Gastrocnemius medialis (tissue), 4 donors: Measurements from ENCODE around the gene BNIP2. TPM values are rescaled to one million over a fixed set of nuclear protein-coding genes. Genes with fewer than 3 reads are reported as not detected.

Experiments used
- ATAC-seq, 2 donors: fragments of 150-250 bp; one replicate each; pipeline ENCODE4 v1.9.1; 2016
- DNase-seq, 2 donors: peaks; one replicate each; pipeline ENCODE4 v3.0.0-alpha.2; 2019
- H3K27ac ChIP-seq, 4 donors: fragments of 200-600 bp; sonication (generic); 1 replicate in 1 of 4; 2 replicates in 3 of 4; pipeline ENCODE4 v1.5.1; 2016 to 2018; ENCODE audit warnings: mild to moderate bottlenecking in 2 of 4, moderate library complexity in 1 of 4
- H3K27me3 ChIP-seq, 3 donors: fragments of 200-600 bp; sonication (generic) in 2 of 3; 1 replicate in 1 of 3; 2 replicates in 2 of 3; pipeline versions ENCODE4 v1.5.1 to v1.6.0; 2016 to 2019; ENCODE audit warnings: mild to moderate bottlenecking in 1 of 3, moderate library complexity in 1 of 3
- H3K36me3 ChIP-seq, 2 donors: fragments of 200-600 bp; sonication (generic) in 1 of 2; one replicate each; pipeline ENCODE4 v1.5.1; 2017 to 2018
- H3K4me1 ChIP-seq, 2 donors: fragments of 200-600 bp; sonication (generic) in 1 of 2; one replicate each; pipeline ENCODE4 v1.5.1; 2016 to 2017; ENCODE audit warnings: mild to moderate bottlenecking in 2 of 2
- H3K4me3 ChIP-seq, 4 donors: fragments of 200-600 bp; sonication (generic) in 3 of 4; 1 replicate in 1 of 4; 2 replicates in 3 of 4; pipeline ENCODE4 v1.5.1; 2016 to 2019; ENCODE audit warnings: mild to moderate bottlenecking in 2 of 4
- H3K9me3 ChIP-seq, 3 donors: fragments of 200-600 bp; sonication (generic) in 2 of 3; 1 replicate in 1 of 3; 2 replicates in 2 of 3; pipeline ENCODE4 v1.5.1; 2016 to 2019
- POLR2A ChIP-seq, 2 donors: fragments of 450-650 bp; IDR thresholded peaks; one replicate each; pipeline ENCODE4 v1.6.1; 2017; ENCODE audit warnings: antibody characterized with exemption in 2 of 2, mild to moderate bottlenecking in 2 of 2, moderate library complexity in 2 of 2
- in situ Hi-C, 4 donors: fragments of 200-750 bp; cut with MboI; loops; one replicate each; pipeline versions ENCODE4 v1.15.0 to v1.8.0; 2017; ENCODE audit warnings: low sequenced_read_pairs in 4 of 4
- intact Hi-C: fragments of 100-400 bp; cut with DNase I; formaldehyde crosslinking; loops from one replicate; pipeline ENCODE4 v1.15.1; 2023; ENCODE audit warnings: low total_unique reads
- total RNA-seq, 4 donors: library from RNA; depleted of rRNA; stranded (reverse); fragments of >200 nt; gene quantifications; one replicate each; pipeline versions ENCODE4 v1.1.0 to v1.2.3, GENCODE V29; 2016
- TF ChIP-seq, protein P1 (sequence below), 5 experiments: fragments of 450-650 bp in 3 of 5; fragments of 200-600 bp in 2 of 5; sonication (generic) in 2 of 5; IDR thresholded peaks in 4 of 5; conservative IDR thresholded peaks in 1 of 5; 1 replicate in 4 of 5; 2 replicates in 1 of 5; pipeline ENCODE4 v1.5.1; 2016 to 2019; ENCODE audit warnings: antibody characterized with exemption in 5 of 5, mild to moderate bottlenecking in 3 of 5, moderate library complexity in 3 of 5

Gene BNIP2
- total RNA-seq, 4 donors from 2014 or later: 120 to 147 (median 137) TPM

DNA sequence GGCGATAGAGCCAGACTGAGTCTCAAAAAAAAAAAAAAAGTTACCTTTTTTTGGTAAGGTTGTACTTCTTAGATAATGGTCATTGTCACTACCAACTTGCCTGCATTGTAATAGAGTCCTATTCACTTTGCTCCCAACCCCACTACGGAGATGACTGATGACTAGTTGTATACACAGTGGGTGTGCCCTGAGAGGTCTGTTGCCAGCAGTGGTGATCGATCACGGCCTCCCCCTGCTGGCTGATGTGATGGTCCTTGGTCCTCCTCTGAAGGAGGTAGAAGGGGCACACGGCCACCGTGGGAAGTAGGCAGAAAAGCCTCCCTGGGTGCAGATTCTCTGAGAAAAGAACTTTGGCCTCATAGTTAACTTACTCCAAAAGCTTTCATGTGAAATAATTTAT lies 66.8 kb downstream of the BNIP2 start:
- no peaks in the 10 kb centered on the region for H3K36me3 ChIP-seq
- no peak overlapping the region for H3K4me3 ChIP-seq
- no peak for DNase-seq
- H3K9me3 ChIP-seq: no peaks in the 10 kb centered on the region
- ATAC-seq: no peak
- no peaks in the 10 kb centered on the region for H3K27me3 ChIP-seq
- H3K27ac ChIP-seq: no peak overlapping the region
- intact Hi-C loops: no loop called here
- TF ChIP-seq, protein P1, sequence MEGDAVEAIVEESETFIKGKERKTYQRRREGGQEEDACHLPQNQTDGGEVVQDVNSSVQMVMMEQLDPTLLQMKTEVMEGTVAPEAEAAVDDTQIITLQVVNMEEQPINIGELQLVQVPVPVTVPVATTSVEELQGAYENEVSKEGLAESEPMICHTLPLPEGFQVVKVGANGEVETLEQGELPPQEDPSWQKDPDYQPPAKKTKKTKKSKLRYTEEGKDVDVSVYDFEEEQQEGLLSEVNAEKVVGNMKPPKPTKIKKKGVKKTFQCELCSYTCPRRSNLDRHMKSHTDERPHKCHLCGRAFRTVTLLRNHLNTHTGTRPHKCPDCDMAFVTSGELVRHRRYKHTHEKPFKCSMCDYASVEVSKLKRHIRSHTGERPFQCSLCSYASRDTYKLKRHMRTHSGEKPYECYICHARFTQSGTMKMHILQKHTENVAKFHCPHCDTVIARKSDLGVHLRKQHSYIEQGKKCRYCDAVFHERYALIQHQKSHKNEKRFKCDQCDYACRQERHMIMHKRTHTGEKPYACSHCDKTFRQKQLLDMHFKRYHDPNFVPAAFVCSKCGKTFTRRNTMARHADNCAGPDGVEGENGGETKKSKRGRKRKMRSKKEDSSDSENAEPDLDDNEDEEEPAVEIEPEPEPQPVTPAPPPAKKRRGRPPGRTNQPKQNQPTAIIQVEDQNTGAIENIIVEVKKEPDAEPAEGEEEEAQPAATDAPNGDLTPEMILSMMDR (IDR thresholded peaks at IDR 0.05 in 4 of 5, conservative IDR thresholded peaks at IDR 0.05 in 1 of 5): no peak
- no peak for TF ChIP-seq POLR2A (IDR thresholded peaks at IDR 0.05)
- in situ Hi-C loops: no loop called here
- H3K4me1 ChIP-seq: no peaks in the 10 kb centered on the region

GRCh38 chr15:59618406-59618805 lies 70.7 kb downstream of the BNIP2 start:
- Histone ChIP-seq H3K36me3 (no peaks in the 10 kb centered on the region), H3K4me3 (no peak overlapping the region), H3K27ac (no peak overlapping the region), H3K4me1 (no peaks in the 10 kb centered on the region), H3K27me3 (peaks cover 0 to 13% (median 0%) of the 10 kb centered on the region in 3 donors), H3K9me3 (no peaks in the 10 kb centered on the region)
- ATAC-seq (no peak), DNase-seq (no peak)
- intact Hi-C loops: no loop called here
- in situ Hi-C loops: no loop called here
- TF ChIP-seq, protein P1 (IDR thresholded peaks at IDR 0.05 in 4 of 5, conservative IDR thresholded peaks at IDR 0.05 in 1 of 5): no peak
- TF ChIP-seq POLR2A (IDR thresholded peaks at IDR 0.05): no peak

GRCh38 chr15:59616379-59616778 lies 72.7 kb downstream of the BNIP2 start:
- ATAC-seq (no peak), DNase-seq (no peak)
- in situ Hi-C loops: no loop called here
- TF ChIP-seq POLR2A (IDR thresholded peaks at IDR 0.05): no peak
- TF ChIP-seq, protein P1 (IDR thresholded peaks at IDR 0.05 in 4 of 5, conservative IDR thresholded peaks at IDR 0.05 in 1 of 5): no peak
- Histone ChIP-seq H3K4me1 (no peaks in the 10 kb centered on the region), H3K9me3 (no peaks in the 10 kb centered on the region), H3K27me3 (peaks cover 0 to 13% (median 4%) of the 10 kb centered on the region in 3 donors), H3K36me3 (no peaks in the 10 kb centered on the region), H3K27ac (no peak overlapping the region), H3K4me3 (no peak overlapping the region)
- intact Hi-C loops: no loop called here

- H3K4me1 ChIP-seq: no peaks in the 10 kb centered on the region
- no peak overlapping the region for H3K27ac ChIP-seq
- intact Hi-C loops: no loop called here
- DNase-seq (no peak), ATAC-seq (no peak)
- H3K4me3 ChIP-seq: no peak overlapping the region
- in situ Hi-C loops: no loop called here
- no peaks in the 10 kb centered on the region for H3K36me3 ChIP-seq
- TF ChIP-seq, protein P1 (IDR thresholded peaks at IDR 0.05 in 4 of 5, conservative IDR thresholded peaks at IDR 0.05 in 1 of 5): no peak
- TF ChIP-seq POLR2A (IDR thresholded peaks at IDR 0.05): no peak
- no peaks in the 10 kb centered on the region for H3K9me3 ChIP-seq
- peaks cover 0 to 13% (median 4%) of the 10 kb centered on the region in 3 donors for H3K27me3 ChIP-seq
Measured at GRCh38 chr15:59615661-59616060, 73.5 kb downstream of the BNIP2 start.

GRCh38 chr15:59614153-59614552 lies 75.0 kb downstream of the BNIP2 start:
- no peaks in the 10 kb centered on the region for H3K4me1 ChIP-seq
- in situ Hi-C loops (no loop called here), intact Hi-C loops (no loop called here)
- no peak for DNase-seq
- peaks cover 0 to 13% (median 4%) of the 10 kb centered on the region in 3 donors for H3K27me3 ChIP-seq
- H3K9me3 ChIP-seq: no peaks in the 10 kb centered on the region
- TF ChIP-seq, protein P1 (IDR thresholded peaks at IDR 0.05 in 4 of 5, conservative IDR thresholded peaks at IDR 0.05 in 1 of 5): no peak
- no peak overlapping the region for H3K27ac ChIP-seq
- no peak overlapping the region for H3K4me3 ChIP-seq
- ATAC-seq: no peak
- no peaks in the 10 kb centered on the region for H3K36me3 ChIP-seq
